Measurements from ENCODE around the gene NTSR1. TPM values are rescaled to one million over a fixed set of nuclear protein-coding genes. Genes with fewer than 3 reads are reported as not detected.

Gene NTSR1
- not detected in 2 replicates for total RNA-seq

GRCh38 chr20:62708591-62709536 lies at the start of gene NTSR1:
Gene NTSR1 (plus strand): TSS chr20:62708836. CDS start chr20:62709208, 372 bp downstream.

GRCh38 chr20:62804627-62805154 lies 96.1 kb downstream of the NTSR1 start, which contains the start of gene OGFR:
Gene OGFR (plus strand): TSS chr20:62804835. CDS start chr20:62804860, 25 bp downstream.

Other genes with a start within 250 kb of the NTSR1 start
- not detected in 2 replicates for gene GATA5, start 232.8 kb upstream of the NTSR1 start, total RNA-seq
- 0.11 and 0.13 TPM in 2 replicates for gene SLCO4A1, start 66.3 kb upstream of the NTSR1 start, total RNA-seq
- gene MRGBP, start 87.6 kb downstream of the NTSR1 start, total RNA-seq = 13.0 and 15.5 TPM in 2 replicates
- 29.9 and 35.9 TPM in 2 replicates for gene OGFR, start 96.0 kb downstream of the NTSR1 start, total RNA-seq
- 0.86 and 1.0 TPM in 2 replicates for gene COL9A3, start 108.2 kb downstream of the NTSR1 start, total RNA-seq
- gene TCFL5, start 153.0 kb downstream of the NTSR1 start, total RNA-seq = 15.2 and 17.9 TPM in 2 replicates
- gene DIDO1, start 217.7 kb downstream of the NTSR1 start, total RNA-seq = 44.0 and 44.8 TPM in 2 replicates
- 31.8 and 34.6 TPM in 2 replicates for gene GID8, start 229.3 kb downstream of the NTSR1 start, total RNA-seq
- 6.7 and 6.9 TPM in 2 replicates for gene SLC17A9, start 243.9 kb downstream of the NTSR1 start, total RNA-seq